ENCODE results near the gene MRPS15.

Gene MRPS15

DNA sequence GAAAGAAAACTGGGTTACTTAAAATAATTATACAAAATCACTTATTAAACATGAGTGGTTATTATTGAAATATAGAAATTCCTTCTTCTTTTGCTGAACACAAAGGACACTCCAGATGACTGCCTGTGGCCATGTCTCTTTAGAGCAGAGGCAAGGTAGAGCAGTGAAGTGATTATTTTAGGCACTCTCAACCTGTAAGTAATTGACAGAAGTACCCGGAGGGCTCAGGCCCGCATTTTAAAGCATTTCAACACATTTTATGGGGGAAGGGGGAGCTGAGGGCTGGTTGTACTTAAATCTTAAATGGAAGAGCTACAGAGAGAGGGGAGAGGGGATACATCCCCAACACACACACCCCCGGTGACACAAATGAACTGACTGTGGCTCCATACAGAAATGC, 24.1 kb downstream of the MRPS15 start:
- TF ChIP-seq POLR2A (IDR thresholded peaks at IDR 0.05; ENCODE audit: low read depth, low read length) (no peak), TAF1 (IDR thresholded peaks at IDR 0.05; ENCODE audit: borderline replicate concordance, low read depth, low read length) (no peak), POLR2AphosphoS5 (IDR thresholded peaks at IDR 0.05; ENCODE audit: low read depth, low read length) (no peak)
- FAIRE-seq, result no peak
- no peak for DNase-seq (ENCODE audit: insufficient read length)

GRCh38 chr1:36438715-36439114, 25.5 kb downstream of the MRPS15 start:
- FAIRE-seq (no peak), DNase-seq (ENCODE audit: insufficient read length) (no peak)
- TF ChIP-seq POLR2A (IDR thresholded peaks at IDR 0.05; ENCODE audit: low read depth, low read length) (no peak), TAF1 (IDR thresholded peaks at IDR 0.05; ENCODE audit: borderline replicate concordance, low read depth, low read length) (no peak), POLR2AphosphoS5 (IDR thresholded peaks at IDR 0.05; ENCODE audit: low read depth, low read length) (no peak)

GRCh38 chr1:36436821-36437220, 27.4 kb downstream of the MRPS15 start:
- no peak for FAIRE-seq
- TF ChIP-seq POLR2A (IDR thresholded peaks at IDR 0.05; ENCODE audit: low read depth, low read length), result no peak
- TF ChIP-seq TAF1 (IDR thresholded peaks at IDR 0.05; ENCODE audit: borderline replicate concordance, low read depth, low read length), result no peak
- TF ChIP-seq POLR2AphosphoS5 (IDR thresholded peaks at IDR 0.05; ENCODE audit: low read depth, low read length), result no peak
- no peak for DNase-seq (ENCODE audit: insufficient read length)

- FAIRE-seq, result no peak
- DNase-seq (ENCODE audit: insufficient read length), result no peak
- no peak for TF ChIP-seq TAF1 (IDR thresholded peaks at IDR 0.05; ENCODE audit: borderline replicate concordance, low read depth, low read length)
- TF ChIP-seq POLR2A (IDR thresholded peaks at IDR 0.05; ENCODE audit: low read depth, low read length), result no peak
- no peak for TF ChIP-seq POLR2AphosphoS5 (IDR thresholded peaks at IDR 0.05; ENCODE audit: low read depth, low read length)
These were observed 31.1 kb downstream of the MRPS15 start for GRCh38 chr1:36433102-36433501.

GRCh38 chr1:36432616-36433015, 31.6 kb downstream of the MRPS15 start:
- FAIRE-seq, result no peak
- DNase-seq (ENCODE audit: insufficient read length), result no peak
- TF ChIP-seq TAF1 (IDR thresholded peaks at IDR 0.05; ENCODE audit: borderline replicate concordance, low read depth, low read length), result no peak
- no peak for TF ChIP-seq POLR2A (IDR thresholded peaks at IDR 0.05; ENCODE audit: low read depth, low read length)
- TF ChIP-seq POLR2AphosphoS5 (IDR thresholded peaks at IDR 0.05; ENCODE audit: low read depth, low read length), result no peak

GRCh38 chr1:36425791-36426190, 38.4 kb downstream of the MRPS15 start:
- no peak for FAIRE-seq
- TF ChIP-seq POLR2A (IDR thresholded peaks at IDR 0.05; ENCODE audit: low read depth, low read length) (no peak), POLR2AphosphoS5 (IDR thresholded peaks at IDR 0.05; ENCODE audit: low read depth, low read length) (no peak), TAF1 (IDR thresholded peaks at IDR 0.05; ENCODE audit: borderline replicate concordance, low read depth, low read length) (no peak)
- no peak for DNase-seq (ENCODE audit: insufficient read length)

GRCh38 chr1:36421649-36422048, 42.5 kb downstream of the MRPS15 start:
- TF ChIP-seq POLR2AphosphoS5 (IDR thresholded peaks at IDR 0.05; ENCODE audit: low read depth, low read length) (no peak), TAF1 (IDR thresholded peaks at IDR 0.05; ENCODE audit: borderline replicate concordance, low read depth, low read length) (no peak), POLR2A (IDR thresholded peaks at IDR 0.05; ENCODE audit: low read depth, low read length) (no peak)
- FAIRE-seq (peak; percentile 66), DNase-seq (ENCODE audit: insufficient read length) (no peak)

GRCh38 chr1:36420836-36421317, 43.3 kb downstream of the MRPS15 start:
- DNase-seq (ENCODE audit: insufficient read length) (peak; percentile 52), FAIRE-seq (peak; percentile 98)
- TF ChIP-seq TAF1 (IDR thresholded peaks at IDR 0.05; ENCODE audit: borderline replicate concordance, low read depth, low read length) (no peak), POLR2A (IDR thresholded peaks at IDR 0.05; ENCODE audit: low read depth, low read length) (no peak), POLR2AphosphoS5 (IDR thresholded peaks at IDR 0.05; ENCODE audit: low read depth, low read length) (no peak)

- no peak for FAIRE-seq
- TF ChIP-seq TAF1 (IDR thresholded peaks at IDR 0.05; ENCODE audit: borderline replicate concordance, low read depth, low read length) (no peak), POLR2A (IDR thresholded peaks at IDR 0.05; ENCODE audit: low read depth, low read length) (no peak), POLR2AphosphoS5 (IDR thresholded peaks at IDR 0.05; ENCODE audit: low read depth, low read length) (no peak)
- no peak for DNase-seq (ENCODE audit: insufficient read length)
These were observed 43.8 kb downstream of the MRPS15 start for GRCh38 chr1:36420409-36420808.

- DNase-seq (ENCODE audit: insufficient read length), result no peak
- TF ChIP-seq POLR2A (IDR thresholded peaks at IDR 0.05; ENCODE audit: low read depth, low read length) (no peak), TAF1 (IDR thresholded peaks at IDR 0.05; ENCODE audit: borderline replicate concordance, low read depth, low read length) (no peak), POLR2AphosphoS5 (IDR thresholded peaks at IDR 0.05; ENCODE audit: low read depth, low read length) (no peak)
These were observed 44.6 kb downstream of the MRPS15 start for GRCh38 chr1:36419569-36419968.

GRCh38 chr1:36419140-36419539, 45.0 kb downstream of the MRPS15 start:
- FAIRE-seq (no peak), DNase-seq (ENCODE audit: insufficient read length) (no peak)
- TF ChIP-seq POLR2AphosphoS5 (IDR thresholded peaks at IDR 0.05; ENCODE audit: low read depth, low read length) (no peak), POLR2A (IDR thresholded peaks at IDR 0.05; ENCODE audit: low read depth, low read length) (no peak), TAF1 (IDR thresholded peaks at IDR 0.05; ENCODE audit: borderline replicate concordance, low read depth, low read length) (no peak)

More at GRCh38 chr1:36419569-36419968, 44.6 kb downstream of the MRPS15 start:
- no peak for FAIRE-seq

GRCh38 chr1:36417931-36418330, 46.3 kb downstream of the MRPS15 start:
- FAIRE-seq, result no peak
- DNase-seq (ENCODE audit: insufficient read length), result no peak
- TF ChIP-seq POLR2AphosphoS5 (IDR thresholded peaks at IDR 0.05; ENCODE audit: low read depth, low read length), result no peak
- no peak for TF ChIP-seq POLR2A (IDR thresholded peaks at IDR 0.05; ENCODE audit: low read depth, low read length)
